Smooth muscle cell (in vitro differentiated cells): ENCODE results near the gene FAM32A. TPM values are rescaled to one million over a fixed set of nuclear protein-coding genes. Genes with fewer than 3 reads are reported as not detected.

ENCODE experiments used
- DNase-seq: peaks from one replicate; lab custom pipeline; 2025; ENCODE audit not compliant: unreplicated experiment; lab: John Stamatoyannopoulos, UW
- H2AFZ ChIP-seq: fragments of 200-600 bp; sonication (generic); 2 replicates; pipeline ENCODE4 v1.6.0; 2016; ENCODE audit warnings: antibody characterized with exemption, low read depth, mild to moderate bottlenecking
- H3F3A ChIP-seq: fragments of 200-600 bp; sonication (generic); 2 replicates; pipeline ENCODE4 v1.6.0; 2017; ENCODE audit warnings: antibody characterized with exemption, low read depth
- H3K27ac ChIP-seq: fragments of 200-600 bp; sonication (generic); 2 replicates; pipeline ENCODE4 v1.5.1; 2016; ENCODE audit warnings: low read depth, mild to moderate bottlenecking
- H3K27me3 ChIP-seq: fragments of 200-600 bp; sonication (generic); 2 replicates; pipeline ENCODE4 v1.6.1; 2016; ENCODE audit warnings: low read depth, mild to moderate bottlenecking
- H3K36me3 ChIP-seq: fragments of 200-600 bp; sonication (generic); 2 replicates; pipeline ENCODE4 v1.5.1; 2016; ENCODE audit warnings: low read depth
- H3K4me1 ChIP-seq: fragments of 200-600 bp; sonication (generic); 2 replicates; pipeline ENCODE4 v1.5.1; 2016; ENCODE audit warnings: low read depth
- H3K4me2 ChIP-seq: fragments of 200-600 bp; sonication (generic); 2 replicates; pipeline ENCODE4 v1.6.0; 2016; ENCODE audit warnings: mild to moderate bottlenecking
- H3K4me3 ChIP-seq: fragments of 200-600 bp; sonication (generic); 2 replicates; pipeline ENCODE4 v1.5.1; 2016; ENCODE audit warnings: mild to moderate bottlenecking
- H3K79me2 ChIP-seq: fragments of 200-600 bp; sonication (generic); 2 replicates; pipeline ENCODE4 v1.6.0; 2016; ENCODE audit warnings: low read depth, mild to moderate bottlenecking
- H3K9ac ChIP-seq: fragments of 200-600 bp; sonication (generic); 2 replicates; pipeline ENCODE4 v1.6.0; 2016; ENCODE audit warnings: low read depth
- H3K9me3 ChIP-seq: fragments of 200-600 bp; sonication (generic); replicated peaks from 2 replicates; pipeline ENCODE4 v1.5.1; 2016; ENCODE audit warnings: low read depth
- H4K20me1 ChIP-seq: fragments of 200-600 bp; sonication (generic); 2 replicates; pipeline ENCODE4 v1.6.0; 2016; ENCODE audit warnings: low read depth
- WGBS: methylation state at CpG from one replicate; pipeline ENCODE4 v1.1.7; 2016; ENCODE audit warnings: low lambda C conversion rate; 5-methylcytosine and 5-hydroxymethylcytosine counted together
- polyA plus RNA-seq: library from polyadenylated mRNA; unstranded; fragments of >200 nt; fragmentation: Nextera tagmentation; extraction: Ambion mirVana; gene quantifications from 2 replicates; pipeline ENCODE4 v1.2.1, GENCODE V29; 2016
- total RNA-seq: library from RNA; depleted of rRNA; stranded (reverse); fragments of >200 nt; gene quantifications from 2 replicates; pipeline ENCODE4 v1.2.3, GENCODE V29; 2014
- TF ChIP-seq, protein P1 (sequence below): fragments of 200-600 bp; sonication (generic); IDR thresholded peaks from 2 replicates; pipeline ENCODE4 v1.5.1; 2017; ENCODE audit warnings: borderline replicate concordance, mild to moderate bottlenecking, antibody characterized with exemption; ENCODE audit not compliant: insufficient read depth, poor library complexity, severe bottlenecking

FAM32A gene
- total and polyA plus RNA-seq, 2 experiments from 2014 or later: 109 to 132 TPM

DNA sequence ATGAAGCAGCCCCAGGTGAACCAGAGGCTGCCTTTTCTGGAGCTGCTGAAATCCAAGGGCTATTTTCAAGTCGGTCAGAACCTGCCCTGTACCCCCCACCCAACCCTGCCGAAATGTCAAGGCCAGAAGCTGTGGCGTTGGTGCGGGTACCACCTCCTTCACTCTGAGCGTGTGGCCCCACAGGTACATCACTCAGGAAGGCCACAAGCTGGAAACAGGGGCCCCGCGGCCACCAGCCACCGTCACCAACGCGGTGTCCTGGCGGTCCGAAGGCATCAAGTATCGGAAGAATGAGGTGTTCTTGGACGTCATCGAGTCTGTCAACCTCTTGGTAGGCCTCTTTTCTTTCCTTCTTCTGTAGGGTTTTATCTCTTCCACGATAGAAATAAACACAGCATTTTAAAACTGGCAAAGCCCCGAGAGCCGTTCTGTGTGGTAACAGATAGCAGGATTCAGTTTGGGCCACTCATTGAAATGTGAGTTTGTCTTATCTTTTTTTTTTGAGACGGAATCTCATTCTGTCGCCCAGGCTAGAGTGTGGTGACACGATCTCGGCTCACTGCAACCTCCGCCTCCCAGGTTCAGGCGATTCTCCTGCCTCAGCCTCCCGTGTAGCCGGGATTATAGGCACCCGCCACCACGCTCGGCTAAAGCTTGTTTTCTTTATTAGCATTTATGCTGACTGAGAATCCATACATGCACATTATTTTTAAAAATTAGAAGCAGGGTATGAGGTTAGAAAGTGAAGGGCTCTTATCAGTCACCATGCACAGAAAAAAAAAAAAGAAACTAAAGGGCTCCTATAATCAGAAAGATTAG is 23.8 kb downstream of the FAM32A start:
- Histone ChIP-seq H3K36me3 (peaks cover 8% of the 10 kb centered on the region), H3K27ac (no peak overlapping the region), H3K4me3 (no peak overlapping the region), H2AFZ (no peak overlapping the region), H4K20me1 (peaks cover 26% of the 10 kb centered on the region), H3K9ac (no peak overlapping the region), H3K4me1 (no peaks in the 10 kb centered on the region), H3K27me3 (no peaks in the 10 kb centered on the region), H3K79me2 (peaks cover 33% of the 10 kb centered on the region), H3F3A (no peaks in the 10 kb centered on the region), H3K4me2 (no peak overlapping the region), H3K9me3 (no peaks in the 10 kb centered on the region)
- 96% methylated on average over 29 of the region's 29 CpGs for whole genome bisulfite sequencing
- TF ChIP-seq, protein P1, sequence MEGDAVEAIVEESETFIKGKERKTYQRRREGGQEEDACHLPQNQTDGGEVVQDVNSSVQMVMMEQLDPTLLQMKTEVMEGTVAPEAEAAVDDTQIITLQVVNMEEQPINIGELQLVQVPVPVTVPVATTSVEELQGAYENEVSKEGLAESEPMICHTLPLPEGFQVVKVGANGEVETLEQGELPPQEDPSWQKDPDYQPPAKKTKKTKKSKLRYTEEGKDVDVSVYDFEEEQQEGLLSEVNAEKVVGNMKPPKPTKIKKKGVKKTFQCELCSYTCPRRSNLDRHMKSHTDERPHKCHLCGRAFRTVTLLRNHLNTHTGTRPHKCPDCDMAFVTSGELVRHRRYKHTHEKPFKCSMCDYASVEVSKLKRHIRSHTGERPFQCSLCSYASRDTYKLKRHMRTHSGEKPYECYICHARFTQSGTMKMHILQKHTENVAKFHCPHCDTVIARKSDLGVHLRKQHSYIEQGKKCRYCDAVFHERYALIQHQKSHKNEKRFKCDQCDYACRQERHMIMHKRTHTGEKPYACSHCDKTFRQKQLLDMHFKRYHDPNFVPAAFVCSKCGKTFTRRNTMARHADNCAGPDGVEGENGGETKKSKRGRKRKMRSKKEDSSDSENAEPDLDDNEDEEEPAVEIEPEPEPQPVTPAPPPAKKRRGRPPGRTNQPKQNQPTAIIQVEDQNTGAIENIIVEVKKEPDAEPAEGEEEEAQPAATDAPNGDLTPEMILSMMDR: no peak
- DNase-seq: no peak

DNA sequence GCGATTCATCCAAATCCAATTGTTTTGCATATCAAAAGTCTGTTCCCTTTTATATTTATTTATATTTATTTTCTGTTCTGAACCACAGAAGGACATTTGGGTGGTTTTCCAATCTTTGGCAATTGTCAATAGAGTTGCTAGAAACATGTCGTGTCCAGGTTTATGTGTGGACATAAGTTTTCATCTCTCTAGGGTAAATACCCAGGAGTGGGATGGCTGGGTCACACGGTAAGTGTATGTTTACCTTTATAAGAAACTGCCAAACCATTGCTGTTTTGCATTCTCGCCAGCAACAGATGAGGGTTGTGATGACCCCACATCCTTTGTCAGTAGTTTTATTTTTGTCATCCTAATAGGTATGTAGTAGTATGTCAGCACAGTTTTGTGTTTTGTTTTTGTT is 25.0 kb downstream of the FAM32A start:
- Histone ChIP-seq H3K27ac (no peak overlapping the region), H3K27me3 (no peaks in the 10 kb centered on the region), H3K9ac (no peak overlapping the region), H3K79me2 (peaks cover 33% of the 10 kb centered on the region), H3F3A (no peaks in the 10 kb centered on the region), H3K4me1 (no peaks in the 10 kb centered on the region), H3K9me3 (no peaks in the 10 kb centered on the region), H3K36me3 (peaks cover 8% of the 10 kb centered on the region), H3K4me3 (no peak overlapping the region), H2AFZ (no peak overlapping the region), H3K4me2 (no peak overlapping the region), H4K20me1 (peaks cover 30% of the 10 kb centered on the region)
- over 99% methylated on average over 4 of the region's 4 CpGs for WGBS
- TF ChIP-seq, protein P1: no peak
- DNase-seq: no peak

DNA sequence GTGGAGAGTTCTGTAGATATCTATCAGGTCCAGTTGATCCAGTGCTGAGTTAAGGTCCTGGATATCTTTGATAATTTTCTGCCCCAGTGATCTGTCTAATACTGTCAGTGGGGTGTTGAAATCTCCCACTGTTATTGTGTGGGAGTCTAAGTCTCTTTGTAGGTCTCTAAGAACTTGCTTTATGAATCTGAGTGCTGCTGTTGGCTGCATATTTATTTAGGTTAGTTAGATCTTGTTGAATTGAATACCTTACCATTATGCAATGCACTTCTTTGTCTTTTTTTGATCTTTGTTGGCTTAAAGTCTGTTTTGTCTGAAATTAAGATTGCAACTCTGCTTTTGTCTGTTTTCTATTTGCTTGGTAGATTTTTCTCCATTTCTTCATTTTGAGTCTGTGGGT is 27.9 kb downstream of the FAM32A start:
- Histone ChIP-seq H3K79me2 (peaks cover 40% of the 10 kb centered on the region), H3K27me3 (no peaks in the 10 kb centered on the region), H3K9me3 (no peaks in the 10 kb centered on the region), H3K4me1 (no peaks in the 10 kb centered on the region), H3K4me3 (no peak overlapping the region), H3K36me3 (peaks cover 8% of the 10 kb centered on the region), H3F3A (no peaks in the 10 kb centered on the region), H3K27ac (no peak overlapping the region), H2AFZ (no peak overlapping the region), H3K4me2 (no peak overlapping the region), H4K20me1 (peaks cover 58% of the 10 kb centered on the region), H3K9ac (no peak overlapping the region)
- DNase-seq: no peak
- TF ChIP-seq, protein P1: no peak
